ENCODE data around the gene ABHD14A. TPM values are rescaled to one million over a fixed set of nuclear protein-coding genes. Genes with fewer than 3 reads are reported as not detected.

ABHD14A gene
- total RNA-seq, 1 donor from 2014 or later, result 14.8 TPM

- peak overlapping the region; percentile 19 for H3K4me3 Mint-ChIP-seq
Observed at GRCh38 chr3:52001443-52001974, 26.6 kb downstream of the ABHD14A start.

GRCh38 chr3:52002748-52003147, 27.9 kb downstream of the ABHD14A start:
- H3K36me3 Mint-ChIP-seq (ENCODE audit: low read depth), result no peaks in the 10 kb centered on the region
- peaks cover 21% of the 10 kb centered on the region for H3K27me3 Mint-ChIP-seq (ENCODE audit: low read depth)
- H3K4me1 Mint-ChIP-seq, result peaks cover 46% of the 10 kb centered on the region
- no peak for TF ChIP-seq CTCF (conservative IDR thresholded peaks at IDR 0.05)
- H3K9me3 Mint-ChIP-seq, result no peaks in the 10 kb centered on the region
- peak overlapping the region; percentile 54 for H3K4me3 Mint-ChIP-seq
- peak overlapping the region; percentile 78 for H3K27ac Mint-ChIP-seq (ENCODE audit: unreplicated experiment)
- no peak for DNase-seq (ENCODE audit: low read depth, low spot score)

More at GRCh38 chr3:52001443-52001974, 26.6 kb downstream of the ABHD14A start:
- peak; percentile 97 for TF ChIP-seq CTCF (conservative IDR thresholded peaks at IDR 0.05)
- peak; percentile 77 for DNase-seq (ENCODE audit: low read depth, low spot score)
- H3K36me3 Mint-ChIP-seq (ENCODE audit: low read depth), result no peaks in the 10 kb centered on the region
- H3K9me3 Mint-ChIP-seq, result no peaks in the 10 kb centered on the region
- H3K27me3 Mint-ChIP-seq (ENCODE audit: low read depth), result peaks cover 26% of the 10 kb centered on the region
- peaks cover 52% of the 10 kb centered on the region for H3K4me1 Mint-ChIP-seq
- H3K27ac Mint-ChIP-seq (ENCODE audit: unreplicated experiment), result no peak overlapping the region

- peak; percentile 62 for TF ChIP-seq CTCF (conservative IDR thresholded peaks at IDR 0.05)
- H3K4me3 Mint-ChIP-seq, result peak overlapping the region; percentile 27
- no peaks in the 10 kb centered on the region for H3K36me3 Mint-ChIP-seq (ENCODE audit: low read depth)
- no peaks in the 10 kb centered on the region for H3K9me3 Mint-ChIP-seq
- peak; percentile 65 for DNase-seq (ENCODE audit: low read depth, low spot score)
- no peak overlapping the region for H3K27ac Mint-ChIP-seq (ENCODE audit: unreplicated experiment)
- H3K27me3 Mint-ChIP-seq (ENCODE audit: low read depth), result peaks cover 11% of the 10 kb centered on the region
- H3K4me1 Mint-ChIP-seq, result peaks cover 46% of the 10 kb centered on the region
Observed at GRCh38 chr3:52004163-52004787, 29.4 kb downstream of the ABHD14A start.

- peak overlapping the region; percentile 19 for H3K4me3 Mint-ChIP-seq
- no peak for DNase-seq (ENCODE audit: low read depth, low spot score)
- H3K4me1 Mint-ChIP-seq, result peaks cover 46% of the 10 kb centered on the region
- H3K27ac Mint-ChIP-seq (ENCODE audit: unreplicated experiment), result peak overlapping the region; percentile 62
- no peaks in the 10 kb centered on the region for H3K9me3 Mint-ChIP-seq
- H3K27me3 Mint-ChIP-seq (ENCODE audit: low read depth), result peaks cover 5% of the 10 kb centered on the region
- no peak for TF ChIP-seq CTCF (conservative IDR thresholded peaks at IDR 0.05)
- no peaks in the 10 kb centered on the region for H3K36me3 Mint-ChIP-seq (ENCODE audit: low read depth)
Observed at GRCh38 chr3:52004906-52005395, 30.1 kb downstream of the ABHD14A start.

- H3K27ac Mint-ChIP-seq (ENCODE audit: unreplicated experiment), result no peak overlapping the region
- H3K4me1 Mint-ChIP-seq, result peaks cover 46% of the 10 kb centered on the region
- H3K27me3 Mint-ChIP-seq (ENCODE audit: low read depth), result no peaks in the 10 kb centered on the region
- DNase-seq (ENCODE audit: low read depth, low spot score), result no peak
- H3K36me3 Mint-ChIP-seq (ENCODE audit: low read depth), result no peaks in the 10 kb centered on the region
- TF ChIP-seq CTCF (conservative IDR thresholded peaks at IDR 0.05), result no peak
- no peak overlapping the region for H3K4me3 Mint-ChIP-seq
- no peaks in the 10 kb centered on the region for H3K9me3 Mint-ChIP-seq
Observed at GRCh38 chr3:52005571-52005986, 30.7 kb downstream of the ABHD14A start.
